CD14-positive monocyte (primary cell): Measurements from ENCODE around the gene CABLES2. TPM values are rescaled to one million over a fixed set of nuclear protein-coding genes. Genes with fewer than 3 reads are reported as not detected.

ENCODE experiments used
- DNase-seq, 3 donors: peaks; one replicate each; pipeline ENCODE4 v3.0.0-alpha.2; 2011 to 2022
- H2AFZ ChIP-seq: 2 replicates; pipeline ENCODE4 v1.6.0; 2012; ENCODE audit warnings: mild to moderate bottlenecking, low read depth, low read length, inconsistent platforms; ENCODE audit not compliant: insufficient read depth, poor library complexity, severe bottlenecking
- H3K27ac ChIP-seq, 2 donors: 1 replicate in 1 of 2; 2 replicates in 1 of 2; pipeline ENCODE4 v1.5.1; 2012 to 2013; ENCODE audit warnings: low read length in 2 of 2, control low read depth in 1 of 2, inconsistent platforms in 1 of 2, low read depth in 1 of 2, mild to moderate bottlenecking in 1 of 2
- H3K27me3 ChIP-seq, 2 donors: one replicate each; pipeline versions ENCODE4 v1.6.0 to v1.6.1; 2011 to 2013; ENCODE audit warnings: low read length in 2 of 2; ENCODE audit not compliant: control insufficient read depth in 2 of 2, insufficient read depth in 2 of 2
- H3K36me3 ChIP-seq, 2 donors: replicated peaks in 1 of 2; 1 replicate in 1 of 2; 2 replicates in 1 of 2; pipeline versions ENCODE4 v1.5.1 to v1.6.1; 2012 to 2013; ENCODE audit warnings: low read length in 2 of 2, control low read depth in 1 of 2, inconsistent platforms in 1 of 2, mild to moderate bottlenecking in 1 of 2; ENCODE audit not compliant: insufficient read depth in 2 of 2, control insufficient read depth in 1 of 2
- H3K4me1 ChIP-seq, 2 donors: 1 replicate in 1 of 2; 2 replicates in 1 of 2; pipeline versions ENCODE4 v1.5.1 to v1.6.1; 2012 to 2013; ENCODE audit warnings: low read length in 2 of 2, control low read depth in 1 of 2, inconsistent platforms in 1 of 2, mild to moderate bottlenecking in 1 of 2, moderate library complexity in 1 of 2; ENCODE audit not compliant: insufficient read depth in 2 of 2, control insufficient read depth in 1 of 2
- H3K4me2 ChIP-seq: replicated peaks from 2 replicates; pipeline ENCODE3; 2012; ENCODE audit warnings: low read length, moderate library complexity, mild to moderate bottlenecking; ENCODE audit not compliant: poor library complexity, severe bottlenecking; ENCODE audit errors: extremely low read depth
- H3K4me3 ChIP-seq, 3 experiments: fragments of 200-600 bp in 1 of 3; sonication (generic) in 1 of 3; replicated peaks in 1 of 3; 1 replicate in 2 of 3; 2 replicates in 1 of 3; pipeline ENCODE4 v1.5.1; 2011 to 2013; ENCODE audit warnings: low read length in 3 of 3, mild to moderate bottlenecking in 3 of 3, control low read depth in 2 of 3, low read depth in 2 of 3, inconsistent platforms in 1 of 3, moderate library complexity in 1 of 3
- H3K79me2 ChIP-seq: 2 replicates; pipeline ENCODE4 v1.6.0; 2012; ENCODE audit warnings: mild to moderate bottlenecking, control low read depth, inconsistent platforms, low read length, moderate library complexity; ENCODE audit not compliant: insufficient read depth
- H3K9ac ChIP-seq: 2 replicates; pipeline ENCODE4 v1.6.0; 2017; ENCODE audit warnings: low read length, mild to moderate bottlenecking; ENCODE audit not compliant: insufficient read depth, poor library complexity, severe bottlenecking
- H3K9me3 ChIP-seq, 2 donors: replicated peaks in 1 of 2; 1 replicate in 1 of 2; 2 replicates in 1 of 2; pipeline versions ENCODE4 v1.5.1 to v1.6.1; 2012 to 2013; ENCODE audit warnings: low read length in 2 of 2, control low read depth in 1 of 2; ENCODE audit not compliant: control insufficient read depth in 1 of 2, insufficient read depth in 1 of 2
- H4K20me1 ChIP-seq: 2 replicates; pipeline ENCODE4 v1.6.0; 2012; ENCODE audit warnings: mild to moderate bottlenecking, low read length, control low read depth, moderate library complexity; ENCODE audit not compliant: insufficient read depth
- H3K27ac Mint-ChIP-seq, 7 donors: one replicate each; pipeline ENCODE4 v1.8.0; 2020; ENCODE audit warnings: mild to moderate bottlenecking in 7 of 7, mixed read lengths in 7 of 7, moderate library complexity in 6 of 7, inconsistent platforms in 2 of 7
- H3K27me3 Mint-ChIP-seq, 3 donors: one replicate each; pipeline ENCODE4 v1.8.0; 2021 to 2022; ENCODE audit warnings: low read depth in 3 of 3, mild to moderate bottlenecking in 3 of 3, mixed read lengths in 3 of 3, moderate library complexity in 3 of 3, inconsistent platforms in 1 of 3
- H3K36me3 Mint-ChIP-seq, 2 donors: one replicate each; pipeline ENCODE4 v1.8.0; 2020; ENCODE audit warnings: mixed read lengths in 2 of 2, inconsistent platforms in 1 of 2, mild to moderate bottlenecking in 1 of 2
- H3K4me1 Mint-ChIP-seq: one replicate; pipeline ENCODE4 v1.8.0; 2020; ENCODE audit warnings: mild to moderate bottlenecking, mixed read lengths
- H3K4me3 Mint-ChIP-seq, 2 donors: one replicate each; pipeline ENCODE4 v1.8.0; 2020; ENCODE audit warnings: mild to moderate bottlenecking in 2 of 2, mixed read lengths in 2 of 2, moderate library complexity in 1 of 2
- H3K9me3 Mint-ChIP-seq, 7 donors: one replicate each; pipeline ENCODE4 v1.8.0; 2020 to 2022; ENCODE audit warnings: mixed read lengths in 7 of 7, mild to moderate bottlenecking in 6 of 7, moderate library complexity in 6 of 7, inconsistent platforms in 2 of 7
- CTCF ChIP-seq: fragments of 200-600 bp; IDR thresholded peaks from one replicate; pipeline ENCODE4 v1.8.0; 2022; ENCODE audit warnings: antibody characterized with exemption, mild to moderate bottlenecking
- WGBS: methylation state at CpG from one replicate; pipeline ENCODE4 v1.1.5; 2013; ENCODE audit warnings: missing lambda C conversion rate; ENCODE audit not compliant: insufficient coverage; 5-methylcytosine and 5-hydroxymethylcytosine counted together
- intact Hi-C, 2 donors: fragments of 100-400 bp; cut with micrococcal nuclease; formaldehyde crosslinking; loops; one replicate each; pipeline versions ENCODE4 v1.15.0 to v1.15.1; 2023
- polyA plus RNA-seq, 3 donors: library from polyadenylated mRNA; depleted of rRNA in 1 of 3; unstranded in 2 of 3; stranded (reverse) in 1 of 3; fragments of 300-500 nt in 2 of 3; fragments of >200 nt in 1 of 3; fragmentation: Illumina TruSeq in 2 of 3; gene quantifications; 1 replicate in 2 of 3; 2 replicates in 1 of 3; pipeline ENCODE4 v1.2.3, GENCODE V29; 2012 to 2021

The CABLES2 gene
- polyA plus RNA-seq, 3 donors = 0.60 to 4.0 (median 0.61) TPM

GRCh38 chr20:62392077-62392418 lies 15.0 kb downstream of the CABLES2 start:
- H3K9me3 ChIP-seq = no peaks in the 10 kb centered on the region
- H4K20me1 ChIP-seq = peaks cover 29% of the 10 kb centered on the region
- peaks cover 12% of the 10 kb centered on the region for H3K4me1 Mint-ChIP-seq
- H3K27me3 Mint-ChIP-seq = no peaks in the 10 kb centered on the region
- intact Hi-C loops = no loop called here
- no peak overlapping the region for H3K4me3 Mint-ChIP-seq
- no peaks in the 10 kb centered on the region for H3K9me3 Mint-ChIP-seq
- DNase-seq = no peak
- peaks cover 43 to 71% of the 10 kb centered on the region in 2 donors for H3K36me3 Mint-ChIP-seq
- H3K27ac ChIP-seq = no peak overlapping the region
- 90% methylated on average over 8 of the region's 10 CpGs for WGBS
- peaks cover 9 to 12% of the 10 kb centered on the region in 2 donors for H3K4me1 ChIP-seq
- no peak overlapping the region for H3K9ac ChIP-seq
- TF ChIP-seq CTCF = no peak
- peak overlapping the region in 1 of 7 donors; percentile 56 for H3K27ac Mint-ChIP-seq
- H3K36me3 ChIP-seq = peaks cover 27 to 58% of the 10 kb centered on the region in 2 donors
- no peak overlapping the region for H3K4me2 ChIP-seq
- no peaks in the 10 kb centered on the region for H3K27me3 ChIP-seq
- H3K4me3 ChIP-seq = no peak overlapping the region
- no peak overlapping the region for H2AFZ ChIP-seq
- H3K79me2 ChIP-seq = peaks cover 25% of the 10 kb centered on the region

GRCh38 chr20:62391165-62392076 lies 15.7 kb downstream of the CABLES2 start:
- Histone ChIP-seq H3K4me1 (peaks cover 9 to 13% of the 10 kb centered on the region in 2 donors), H3K27ac (no peak overlapping the region), H3K36me3 (peaks cover 27 to 58% of the 10 kb centered on the region in 2 donors), H3K9me3 (no peaks in the 10 kb centered on the region), H3K4me3 (no peak overlapping the region), H3K27me3 (no peaks in the 10 kb centered on the region), H2AFZ (no peak overlapping the region), H3K9ac (no peak overlapping the region), H3K4me2 (no peak overlapping the region), H3K79me2 (peaks cover 31% of the 10 kb centered on the region), H4K20me1 (peaks cover 29% of the 10 kb centered on the region)
- Mint-ChIP-seq H3K36me3 (peaks cover 43 to 71% of the 10 kb centered on the region in 2 donors), H3K4me1 (peaks cover 12% of the 10 kb centered on the region), H3K4me3 (no peak overlapping the region), H3K27me3 (no peaks in the 10 kb centered on the region), H3K9me3 (peaks cover 0 to 1% (median 0%) of the 10 kb centered on the region in 7 donors), H3K27ac (peak overlapping the region in 1 of 7 donors; percentile 56)
- no peak for DNase-seq
- WGBS = 96% methylated on average over 41 of the region's 44 CpGs
- TF ChIP-seq CTCF = no peak
- intact Hi-C loops = no loop called here
